ENCODE data around the gene LMBRD2. TPM values are rescaled to one million over a fixed set of nuclear protein-coding genes. Genes with fewer than 3 reads are reported as not detected.

The LMBRD2 gene
- total RNA-seq, 1 donor = 22.1 TPM

- TF ChIP-seq, protein P1, sequence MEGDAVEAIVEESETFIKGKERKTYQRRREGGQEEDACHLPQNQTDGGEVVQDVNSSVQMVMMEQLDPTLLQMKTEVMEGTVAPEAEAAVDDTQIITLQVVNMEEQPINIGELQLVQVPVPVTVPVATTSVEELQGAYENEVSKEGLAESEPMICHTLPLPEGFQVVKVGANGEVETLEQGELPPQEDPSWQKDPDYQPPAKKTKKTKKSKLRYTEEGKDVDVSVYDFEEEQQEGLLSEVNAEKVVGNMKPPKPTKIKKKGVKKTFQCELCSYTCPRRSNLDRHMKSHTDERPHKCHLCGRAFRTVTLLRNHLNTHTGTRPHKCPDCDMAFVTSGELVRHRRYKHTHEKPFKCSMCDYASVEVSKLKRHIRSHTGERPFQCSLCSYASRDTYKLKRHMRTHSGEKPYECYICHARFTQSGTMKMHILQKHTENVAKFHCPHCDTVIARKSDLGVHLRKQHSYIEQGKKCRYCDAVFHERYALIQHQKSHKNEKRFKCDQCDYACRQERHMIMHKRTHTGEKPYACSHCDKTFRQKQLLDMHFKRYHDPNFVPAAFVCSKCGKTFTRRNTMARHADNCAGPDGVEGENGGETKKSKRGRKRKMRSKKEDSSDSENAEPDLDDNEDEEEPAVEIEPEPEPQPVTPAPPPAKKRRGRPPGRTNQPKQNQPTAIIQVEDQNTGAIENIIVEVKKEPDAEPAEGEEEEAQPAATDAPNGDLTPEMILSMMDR (IDR thresholded peaks at IDR 0.05; ENCODE audit: insufficient read depth, low read length) = no peak
- DNase-seq (ENCODE audit: low read depth) = no peak
- no peak overlapping the region for H3K4me3 ChIP-seq (ENCODE audit: low read depth, low read length)
These were observed 85.6 kb downstream of the LMBRD2 start for GRCh38 chr5:36066001-36066539.

DNA sequence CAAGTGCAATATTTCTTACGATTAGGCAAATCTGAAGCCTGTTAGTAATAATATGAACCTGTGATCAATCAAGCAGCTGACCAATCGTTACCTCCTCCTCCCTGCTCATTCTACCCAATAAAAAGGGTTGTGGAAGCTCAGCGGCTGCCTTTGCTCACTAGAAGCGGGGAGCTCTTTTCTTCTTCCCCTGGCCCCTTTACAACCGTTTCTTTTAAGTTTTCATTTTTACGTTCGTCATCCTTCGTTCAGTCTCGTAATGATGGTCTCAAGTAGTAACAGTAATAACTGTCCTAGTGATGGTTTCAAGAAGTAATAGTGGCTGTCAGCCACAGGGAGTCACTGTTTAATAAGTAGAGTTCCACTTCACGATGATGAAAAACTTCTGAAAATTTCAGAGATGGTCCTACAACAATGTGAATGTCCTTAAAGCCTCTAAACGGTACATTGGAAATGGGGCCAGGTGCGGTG, 91.2 kb downstream of the LMBRD2 start:
- TF ChIP-seq, protein P1 (IDR thresholded peaks at IDR 0.05; ENCODE audit: insufficient read depth, low read length) = no peak
- no peak for DNase-seq (ENCODE audit: low read depth)
- H3K4me3 ChIP-seq (ENCODE audit: low read depth, low read length) = no peak overlapping the region

DNA sequence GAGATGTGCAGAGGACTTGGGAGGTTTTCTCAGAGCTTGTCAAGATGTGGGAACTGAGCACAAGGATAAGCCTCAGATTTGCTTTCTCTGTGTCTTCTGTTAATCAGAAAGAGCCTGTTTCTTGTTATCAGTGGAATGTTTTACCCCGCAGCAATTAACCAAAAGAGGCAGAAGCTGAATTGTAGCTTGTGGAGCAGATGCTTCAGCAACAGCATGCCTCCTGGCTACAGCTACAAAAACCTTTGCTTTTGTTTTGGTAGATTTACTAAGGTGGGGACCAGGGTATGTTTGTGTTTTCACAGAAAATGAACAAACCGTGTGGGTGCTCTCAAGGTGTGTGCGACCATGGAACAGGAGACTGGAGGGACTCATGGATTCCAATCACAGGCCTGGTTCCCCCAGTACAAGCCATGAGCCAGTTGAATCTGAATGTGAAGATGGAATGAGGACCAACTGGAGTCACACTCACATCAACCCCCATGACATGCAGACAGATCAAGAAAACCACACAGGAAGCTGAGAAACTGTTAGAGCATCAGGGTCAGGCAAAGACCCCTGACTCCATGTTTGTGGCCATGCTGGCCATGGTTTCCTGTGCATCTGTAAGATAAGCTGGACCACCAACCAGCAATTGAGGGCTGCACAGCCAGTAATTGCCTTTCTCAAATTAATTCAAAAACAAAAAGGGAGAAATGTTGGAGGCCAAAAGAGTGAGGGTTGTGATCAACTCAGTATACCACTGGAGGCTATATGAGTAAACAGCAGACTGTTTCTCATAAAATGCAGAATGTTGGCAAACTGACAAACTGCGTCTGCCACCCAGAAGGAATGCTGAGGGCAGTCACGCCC, 91.9 kb downstream of the LMBRD2 start:
- DNase-seq (ENCODE audit: low read depth) = no peak
- TF ChIP-seq, protein P1 (IDR thresholded peaks at IDR 0.05; ENCODE audit: insufficient read depth, low read length) = no peak

GRCh38 chr5:36058776-36059175, 92.9 kb downstream of the LMBRD2 start:
- no peak overlapping the region for H3K4me3 ChIP-seq (ENCODE audit: low read depth, low read length)
- TF ChIP-seq, protein P1 (IDR thresholded peaks at IDR 0.05; ENCODE audit: insufficient read depth, low read length) = no peak

More for the DNA sequence above, 91.9 kb downstream of the LMBRD2 start:
- no peak overlapping the region for H3K4me3 ChIP-seq (ENCODE audit: low read depth, low read length)

DNA sequence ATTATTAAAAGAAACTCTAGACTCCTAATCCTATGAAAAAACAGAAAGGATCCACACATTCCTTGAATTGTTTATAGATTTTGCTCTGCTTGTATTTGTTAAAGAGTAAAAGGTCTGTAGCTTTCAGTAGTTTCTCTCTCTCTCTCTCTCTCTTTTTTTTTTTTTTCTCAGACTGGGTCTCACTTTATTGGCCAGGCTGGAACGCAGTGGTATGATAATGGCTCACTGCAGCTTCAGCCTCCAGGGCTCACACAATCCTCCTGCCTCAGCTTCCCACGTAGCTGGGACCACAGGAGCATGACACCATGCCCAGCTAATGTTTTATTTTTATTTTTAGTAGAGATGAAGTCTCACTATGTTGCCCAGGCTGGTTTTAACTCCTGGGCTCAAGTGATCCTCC, 94.3 kb downstream of the LMBRD2 start:
- H3K4me3 ChIP-seq (ENCODE audit: low read depth, low read length) = no peak overlapping the region
- TF ChIP-seq, protein P1 (IDR thresholded peaks at IDR 0.05; ENCODE audit: insufficient read depth, low read length) = no peak
- DNase-seq (ENCODE audit: low read depth) = no peak

More at GRCh38 chr5:36058776-36059175, 92.9 kb downstream of the LMBRD2 start:
- no peak for DNase-seq (ENCODE audit: low read depth)

DNA sequence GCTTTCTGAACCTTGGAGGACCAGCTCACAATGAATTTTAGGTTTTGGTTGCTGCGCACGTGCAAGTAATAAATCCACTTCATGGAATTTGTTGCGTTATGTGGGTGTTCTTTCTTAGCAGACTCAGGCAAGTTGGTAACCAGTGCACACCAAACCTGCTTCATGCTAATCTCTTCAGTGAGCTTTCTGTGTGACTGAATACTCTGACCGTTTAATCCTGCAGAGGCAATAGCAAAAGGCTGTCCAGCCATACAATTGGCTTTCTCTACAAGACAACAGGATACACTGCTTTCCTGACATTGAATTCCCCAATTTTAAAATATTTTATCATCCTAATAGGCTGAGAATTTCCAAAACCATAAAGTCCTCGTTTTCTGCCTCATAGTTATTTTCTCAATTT, 95.3 kb downstream of the LMBRD2 start:
- H3K4me3 ChIP-seq (ENCODE audit: low read depth, low read length) = no peak overlapping the region
- TF ChIP-seq, protein P1 (IDR thresholded peaks at IDR 0.05; ENCODE audit: insufficient read depth, low read length) = no peak
- no peak for DNase-seq (ENCODE audit: low read depth)

Data from fibroblast of the aortic adventitia (primary cell).